Activated CD4-positive, CD25-positive, alpha-beta regulatory T cell treated with anti-CD3 and anti-CD28 coated beads, Interleukin-2, amount 50 U/mL, for 72 hours (primary cell): Measurements from ENCODE around the gene ALG12.
"Not testable (repeated sequence)": the region's sequence is repeated elsewhere in the genome, so short reads cannot be mapped to it uniquely, and the experiment has no call there.

ENCODE experiments used
- DNase-seq: peaks from one replicate; pipeline ENCODE4 v3.0.0; 2021

ALG12 gene

GRCh38 chr22:49863931-49864330 is 54.3 kb downstream of the ALG12 start:
- no peak for DNase-seq

GRCh38 chr22:49862496-49862776 is 55.8 kb downstream of the ALG12 start:
- DNase-seq = no peak

GRCh38 chr22:49861642-49862495 is 56.4 kb downstream of the ALG12 start:
- DNase-seq = no peak

GRCh38 chr22:49858827-49859226 is 59.4 kb downstream of the ALG12 start:
- DNase-seq = no peak

GRCh38 chr22:49856766-49857618 is 61.2 kb downstream of the ALG12 start:
- no peak for DNase-seq

GRCh38 chr22:49856343-49856742 is 61.9 kb downstream of the ALG12 start:
- DNase-seq = no peak

GRCh38 chr22:49855251-49855911 is 62.9 kb downstream of the ALG12 start:
- DNase-seq = no peak

GRCh38 chr22:49853981-49854831 is 64.0 kb downstream of the ALG12 start:
- peak; percentile 43 for DNase-seq

- peak; percentile 100 for DNase-seq
Observed at GRCh38 chr22:49852898-49853894, 65.0 kb downstream of the ALG12 start, which contains the start of gene ZBED4. Gene ZBED4, plus strand, starts transcription at chr22:49853844. Its CDS starts 29,819 bp downstream, at chr22:49883663.

GRCh38 chr22:49852568-49852897 is 65.7 kb downstream of the ALG12 start:
- DNase-seq = not testable (repeated sequence)

GRCh38 chr22:49850959-49851802 is 67.1 kb downstream of the ALG12 start:
- no peak for DNase-seq
